Spleen (tissue), 7 donors: ENCODE data around the gene STX8.

Experiments
- CTCF ChIP-seq, 11 experiments: fragments of 200-600 bp in 7 of 11; fragments of 450-650 bp in 4 of 11; sonication (generic) in 4 of 11; IDR thresholded peaks in 8 of 11; conservative IDR thresholded peaks in 3 of 11; 1 replicate in 7 of 11; 2 replicates in 4 of 11; pipeline versions ENCODE4 v1.4.0 to v1.8.0; 2016 to 2021; ENCODE audit warnings: antibody characterized with exemption in 11 of 11, inconsistent platforms in 4 of 11, mild to moderate bottlenecking in 1 of 11
- POLR2A ChIP-seq, 3 donors: fragments of 450-650 bp; IDR thresholded peaks; one replicate each; pipeline ENCODE4 v1.5.1; 2017; ENCODE audit warnings: antibody characterized with exemption in 3 of 3, mild to moderate bottlenecking in 1 of 3
- donor health status: DM: no; HTN: no; CAD: no; lungs with moderate emphysema.
- donor health status: DM: no; HTN: no; CAD: no.
- donor health status: DM: no; HTN: no; CAD: no.

GRCh38 chr17:9291912-9292560 lies 283.6 kb downstream of the STX8 start:
- TF ChIP-seq CTCF (IDR thresholded peaks at IDR 0.05 in 8 of 11, conservative IDR thresholded peaks at IDR 0.05 in 3 of 11): peak in 10 of 11 experiments; percentile 30 to 69 (median 50)
- TF ChIP-seq POLR2A (IDR thresholded peaks at IDR 0.05): no peak
